K562 (cell line): ENCODE measurements around the gene AVPI1. TPM values are rescaled to one million over a fixed set of nuclear protein-coding genes. Genes with fewer than 3 reads are reported as not detected.

Source experiments
- AFF1 ChIP-seq, 2 experiments: fragments of 450-650 bp; IDR thresholded peaks; 2 replicates each; pipeline ENCODE4 v1.6.1; 2018; ENCODE audit warnings: mild to moderate bottlenecking in 2 of 2, low read depth in 1 of 2; ENCODE audit not compliant: partially characterized antibody in 2 of 2
- ARID3A ChIP-seq: IDR thresholded peaks from 2 replicates; pipeline ENCODE4 v1.6.1; 2012; ENCODE audit warnings: low read depth, low read length, improper control_type of control experiment, borderline replicate concordance
- CEBPB ChIP-seq: fragments of 450-650 bp; IDR thresholded peaks from 2 replicates; pipeline ENCODE4 v1.6.1; 2016; ENCODE audit warnings: missing genetic modification characterization, missing compliant biosample characterization
- CHCHD3 ChIP-seq: fragments of 250-450 bp; sonication (Bioruptor Pico); IDR thresholded peaks from 2 replicates; pipeline ENCODE4 v2.1.2; 2022; ENCODE audit warnings: mild to moderate bottlenecking
- ELK3 ChIP-seq: fragments of 450-650 bp; formaldehyde crosslinking; IDR thresholded peaks from 2 replicates; pipeline ENCODE4 v1.4.0; 2020; ENCODE audit warnings: mild to moderate bottlenecking
- FOSL1 ChIP-seq: fragments of 200-800 bp; sonication (Bioruptor generic); conservative IDR thresholded peaks from 2 replicates; pipeline ENCODE4 v1.6.1; 2016; ENCODE audit warnings: missing genetic modification characterization, missing compliant biosample characterization
- MEIS2 ChIP-seq: fragments of 450-650 bp; IDR thresholded peaks from 2 replicates; pipeline ENCODE4 v1.6.1; 2014; ENCODE audit warnings: mild to moderate bottlenecking; ENCODE audit not compliant: partially characterized antibody
- RAD51 ChIP-seq: fragments of 450-650 bp; IDR thresholded peaks from 2 replicates; pipeline ENCODE4 v1.7.1; 2016; ENCODE audit warnings: low read depth, mild to moderate bottlenecking, borderline replicate concordance
- RBM25 ChIP-seq: fragments of 200-400 bp; formaldehyde crosslinking; IDR thresholded peaks from 2 replicates; pipeline ENCODE4 v1.6.1; 2018; ENCODE audit warnings: low read length, low read depth, moderate library complexity; ENCODE audit not compliant: severe bottlenecking
- ZNF134 ChIP-seq: fragments of 250-450 bp; sonication (Bioruptor Pico); conservative IDR thresholded peaks from 2 replicates; pipeline ENCODE4 v1.4.0; 2020
- ZNF146 ChIP-seq: IDR thresholded peaks from one replicate; pipeline ENCODE4 v1.6.1; 2018; ENCODE audit warnings: missing compliant biosample characterization; ENCODE audit not compliant: unreplicated experiment
- ZNF551 ChIP-seq: fragments of 250-450 bp; sonication (Bioruptor Pico); IDR thresholded peaks from 2 replicates; pipeline ENCODE4 v1.5.0; 2021; ENCODE audit warnings: mild to moderate bottlenecking, moderate library complexity
- polyA plus RNA-seq, 8 experiments: library from polyadenylated mRNA; depleted of rRNA in 4 of 8; stranded (reverse) in 5 of 8; unstranded in 3 of 8; fragments of >200 nt; fragmentation: Nextera tagmentation in 2 of 8; fragmentation: Illumina TruSeq in 1 of 8; extraction: Ambion mirVana in 2 of 8; extraction: Trizol in 1 of 8; gene quantifications; 2 replicates each; pipeline versions ENCODE4 v1.2.1 to v1.2.3, GENCODE V29; 2011 to 2014; ENCODE audit warnings: inconsistent platforms in 1 of 8, missing spikeins in 1 of 8
- total RNA-seq, 7 experiments: library from RNA; depleted of rRNA in 6 of 7; stranded (reverse); fragments of >200 nt in 6 of 7; fragmentation: Illumina TruSeq in 2 of 7; extraction: Trizol in 2 of 7; gene quantifications; 2 replicates each; pipeline versions ENCODE4 v1.2.1 to v1.2.3, GENCODE V29; 2011 to 2021; ENCODE audit warnings: low replicate concordance in 1 of 7
- TF ChIP-seq, protein P1 (sequence below): sonication (generic); formaldehyde crosslinking; IDR thresholded peaks from 2 replicates; pipeline ENCODE4 v1.8.1; 2023; ENCODE audit warnings: mild to moderate bottlenecking, missing genetic modification reagents

Gene AVPI1
- total and polyA plus RNA-seq, 9 of the 15 experiments (the other 6 are each of a cell fraction or from before 2014, with no cell fraction given): 0.90 to 10.4 (median 7.4) TPM

DNA sequence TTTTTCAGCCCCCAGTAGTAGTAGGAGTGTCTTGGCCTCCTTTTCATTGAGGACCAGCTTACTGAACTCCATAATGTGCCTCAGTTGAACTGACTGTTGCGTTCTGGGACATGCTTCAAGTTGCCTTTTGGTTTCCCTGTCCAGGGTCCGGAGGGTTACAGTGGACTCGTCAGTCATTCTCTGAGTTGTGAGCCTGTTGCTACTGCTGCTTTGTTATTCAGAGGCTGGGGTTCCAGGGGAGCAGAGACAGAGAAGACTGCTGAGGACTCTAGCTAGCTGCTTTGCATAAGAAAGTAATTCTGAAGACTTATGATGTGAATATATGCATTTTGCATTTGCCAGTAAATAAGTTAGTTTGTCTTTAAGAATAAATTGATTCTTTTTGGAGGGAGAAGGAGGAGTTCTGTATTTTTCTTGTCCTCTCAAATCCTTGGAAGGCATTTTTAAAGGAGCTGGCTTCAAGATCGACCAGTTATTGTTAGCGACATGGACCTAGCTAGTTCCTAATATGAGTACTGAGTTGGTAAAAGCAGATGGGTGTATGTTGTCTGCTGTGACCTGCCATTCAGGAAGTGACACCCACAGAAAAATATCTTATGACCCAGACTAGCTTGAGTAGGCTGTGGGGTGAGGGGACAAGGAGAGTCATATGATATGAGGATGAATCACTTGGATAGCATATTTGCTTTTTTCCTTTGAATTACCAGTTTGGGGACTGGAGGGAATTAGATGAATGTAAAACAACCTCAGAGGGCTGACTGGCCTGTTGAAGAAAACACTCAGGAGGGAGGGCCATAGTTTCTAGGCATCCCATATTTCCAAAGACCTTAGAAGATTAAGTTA is 38.3 kb downstream of the AVPI1 start (continued):
- TF ChIP-seq AFF1 (IDR thresholded peaks at IDR 0.05; ENCODE audit: low read depth in 1 of 2, partially characterized antibody in 2 of 2) (peak in 1 of 2 experiments; percentile 57), CEBPB (tag) (no peak), ARID3A (peak; percentile 26; the same call in 1 of the 2 replicates), FOSL1 (tag) (peak; percentile 92), ZNF134 (CRISPR knock-in tag) (no peak), ZNF551 (CRISPR knock-in tag) (no peak), CHCHD3 (no peak), ZNF146 (CRISPR knock-in tag) (no peak), MEIS2 (peak; percentile 40), RBM25 (no peak), ELK3 (CRISPR knock-in tag) (no peak), RAD51 (no peak; the same call in 1 of the 2 replicates)
- TF ChIP-seq, protein P1, sequence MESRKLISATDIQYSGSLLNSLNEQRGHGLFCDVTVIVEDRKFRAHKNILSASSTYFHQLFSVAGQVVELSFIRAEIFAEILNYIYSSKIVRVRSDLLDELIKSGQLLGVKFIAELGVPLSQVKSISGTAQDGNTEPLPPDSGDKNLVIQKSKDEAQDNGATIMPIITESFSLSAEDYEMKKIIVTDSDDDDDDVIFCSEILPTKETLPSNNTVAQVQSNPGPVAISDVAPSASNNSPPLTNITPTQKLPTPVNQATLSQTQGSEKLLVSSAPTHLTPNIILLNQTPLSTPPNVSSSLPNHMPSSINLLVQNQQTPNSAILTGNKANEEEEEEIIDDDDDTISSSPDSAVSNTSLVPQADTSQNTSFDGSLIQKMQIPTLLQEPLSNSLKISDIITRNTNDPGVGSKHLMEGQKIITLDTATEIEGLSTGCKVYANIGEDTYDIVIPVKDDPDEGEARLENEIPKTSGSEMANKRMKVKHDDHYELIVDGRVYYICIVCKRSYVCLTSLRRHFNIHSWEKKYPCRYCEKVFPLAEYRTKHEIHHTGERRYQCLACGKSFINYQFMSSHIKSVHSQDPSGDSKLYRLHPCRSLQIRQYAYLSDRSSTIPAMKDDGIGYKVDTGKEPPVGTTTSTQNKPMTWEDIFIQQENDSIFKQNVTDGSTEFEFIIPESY: no peak
